HG03039 (cell line): ENCODE results near the gene CCDC74A.
"Not testable (repeated sequence)": the region's sequence is repeated elsewhere in the genome, so short reads cannot be mapped to it uniquely, and the experiment has no call there.

ENCODE experiments used
- ATAC-seq: cut with Tn5 transposase; IDR thresholded peaks from one replicate; pipeline ENCODE4 v1.9.1; 2021; ENCODE audit warnings: mild to moderate bottlenecking, moderate library complexity; ENCODE audit not compliant: unreplicated experiment

Gene CCDC74A

DNA sequence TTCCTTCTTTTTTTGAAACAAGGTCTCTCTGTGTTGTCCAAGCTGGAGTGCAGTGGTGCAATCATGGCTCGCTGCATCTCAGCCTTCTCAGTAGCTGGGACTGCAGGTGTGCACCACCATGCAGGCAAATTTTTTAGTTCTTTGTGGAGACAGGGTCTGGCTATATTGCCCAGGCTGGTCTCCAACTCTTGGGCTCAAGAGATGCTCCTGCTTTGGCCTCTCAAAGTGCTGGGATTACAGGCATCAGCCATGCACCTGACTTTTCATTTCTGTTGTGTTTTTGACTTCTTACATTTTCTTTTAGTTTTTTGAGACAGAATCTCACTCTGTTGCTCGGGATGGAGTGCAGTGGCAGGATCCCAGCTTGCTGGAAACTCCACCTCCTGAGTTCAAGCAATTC is 2.4 kb upstream of the CCDC74A start:
- not testable (repeated sequence) for ATAC-seq

DNA sequence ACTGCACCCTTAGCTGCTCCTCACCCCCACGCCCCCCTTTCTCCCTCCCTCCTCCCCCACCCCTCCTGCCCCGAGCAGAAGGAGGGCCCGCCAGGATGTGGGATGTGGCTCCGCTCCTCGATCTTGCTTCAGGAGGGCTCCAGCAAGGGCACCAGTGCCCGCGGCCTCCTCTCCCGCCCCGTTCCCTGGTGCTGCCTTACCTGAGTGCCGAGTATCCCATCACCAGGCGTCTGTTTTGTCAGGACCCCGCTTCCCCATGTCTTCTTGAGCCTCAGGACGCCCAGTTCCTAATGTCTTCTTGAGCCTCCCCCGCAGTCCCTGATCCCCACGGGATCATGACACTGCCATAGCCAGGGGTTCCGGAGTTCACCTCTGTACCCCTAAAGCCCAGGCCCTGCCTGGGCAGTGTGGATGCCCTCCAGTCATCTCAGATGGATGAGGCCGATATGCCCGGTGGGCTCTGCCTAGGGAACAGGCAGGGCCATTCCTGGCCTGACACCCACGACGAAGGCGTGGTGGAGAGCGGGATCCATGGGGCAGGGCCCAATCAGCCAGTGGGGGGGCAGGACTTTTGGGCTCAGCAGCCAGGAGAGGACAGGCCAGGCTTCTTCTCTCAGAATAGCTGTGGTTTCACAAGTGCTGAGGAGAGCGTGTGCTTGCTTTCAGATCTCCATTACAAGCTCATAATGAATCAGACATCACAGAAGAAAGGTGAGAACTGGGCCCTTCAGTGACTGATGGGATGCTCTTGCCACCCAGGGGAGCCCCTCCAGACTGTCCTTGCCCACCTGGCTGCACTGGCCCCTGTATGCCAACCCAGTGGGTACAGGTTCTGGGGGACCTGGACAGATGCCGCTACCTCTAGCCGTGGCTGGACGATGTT is 1.5 kb downstream of the CCDC74A start:
- ATAC-seq = peak; percentile 53

DNA sequence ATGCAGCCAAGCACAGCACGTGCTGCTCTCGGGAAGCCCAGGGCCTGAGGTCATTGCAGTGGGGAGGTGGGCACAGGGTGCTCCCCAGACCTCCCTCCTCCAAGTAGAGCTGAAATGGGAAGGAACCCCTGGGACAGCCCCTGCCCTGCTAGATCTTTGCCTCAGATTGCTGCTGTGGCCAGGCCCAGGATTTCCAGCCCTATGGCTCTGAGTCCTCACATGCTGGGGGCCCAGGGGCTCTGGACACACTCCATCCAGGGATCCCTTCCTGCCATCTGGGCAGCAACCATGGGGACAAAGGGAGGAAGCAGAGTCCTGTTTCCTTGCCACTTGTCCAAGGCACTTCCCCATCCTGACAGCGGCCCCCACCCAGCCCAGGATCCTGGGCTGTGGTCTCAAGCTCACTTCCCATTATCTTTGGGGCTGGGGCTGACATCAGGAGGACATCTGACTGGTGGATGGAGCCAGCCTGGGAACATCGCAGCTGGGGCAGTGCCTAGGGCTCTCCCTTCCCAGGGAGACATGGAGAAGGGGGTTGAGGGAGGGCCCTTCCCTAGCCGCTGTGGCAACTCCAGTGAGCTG is 2.3 kb downstream of the CCDC74A start:
- ATAC-seq = not testable (repeated sequence)

GRCh38 chr2:131530626-131531344 is 3.1 kb downstream of the CCDC74A start:
- not testable (repeated sequence) for ATAC-seq

DNA sequence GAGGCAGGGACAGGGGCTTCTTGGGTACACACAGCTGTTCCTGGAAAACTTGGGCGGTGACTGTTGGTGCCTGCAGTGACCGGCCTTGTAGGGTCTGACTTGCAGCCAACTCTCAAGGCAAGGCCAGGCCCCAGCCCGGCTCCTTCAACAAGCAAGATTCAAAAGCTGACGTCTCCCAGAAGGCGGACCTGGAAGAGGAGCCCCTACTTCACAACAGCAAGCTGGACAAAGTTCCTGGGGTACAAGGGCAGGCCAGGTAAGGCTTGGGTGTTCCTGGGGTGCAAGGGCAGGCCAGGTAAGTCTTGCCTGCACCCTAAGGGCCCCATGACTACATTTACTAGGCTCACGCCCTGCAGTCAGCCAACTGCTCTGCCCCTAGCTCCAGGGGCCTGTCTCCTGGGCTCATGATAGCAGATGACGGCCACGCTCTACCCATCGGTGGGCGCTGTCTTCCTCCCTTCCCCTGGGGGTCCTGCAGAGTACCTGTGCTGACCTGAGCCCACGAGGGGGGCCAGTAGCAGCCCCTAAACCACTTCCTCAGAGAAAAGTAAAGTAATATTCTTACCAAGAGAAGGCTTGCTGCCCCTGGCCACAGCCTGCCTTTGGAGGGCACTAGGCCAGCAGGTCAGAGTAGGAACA is 4.0 kb downstream of the CCDC74A start:
- not testable (repeated sequence) for ATAC-seq

- ATAC-seq = not testable (repeated sequence)
Measured at GRCh38 chr2:131532723-131533608, 5.3 kb downstream of the CCDC74A start.

DNA sequence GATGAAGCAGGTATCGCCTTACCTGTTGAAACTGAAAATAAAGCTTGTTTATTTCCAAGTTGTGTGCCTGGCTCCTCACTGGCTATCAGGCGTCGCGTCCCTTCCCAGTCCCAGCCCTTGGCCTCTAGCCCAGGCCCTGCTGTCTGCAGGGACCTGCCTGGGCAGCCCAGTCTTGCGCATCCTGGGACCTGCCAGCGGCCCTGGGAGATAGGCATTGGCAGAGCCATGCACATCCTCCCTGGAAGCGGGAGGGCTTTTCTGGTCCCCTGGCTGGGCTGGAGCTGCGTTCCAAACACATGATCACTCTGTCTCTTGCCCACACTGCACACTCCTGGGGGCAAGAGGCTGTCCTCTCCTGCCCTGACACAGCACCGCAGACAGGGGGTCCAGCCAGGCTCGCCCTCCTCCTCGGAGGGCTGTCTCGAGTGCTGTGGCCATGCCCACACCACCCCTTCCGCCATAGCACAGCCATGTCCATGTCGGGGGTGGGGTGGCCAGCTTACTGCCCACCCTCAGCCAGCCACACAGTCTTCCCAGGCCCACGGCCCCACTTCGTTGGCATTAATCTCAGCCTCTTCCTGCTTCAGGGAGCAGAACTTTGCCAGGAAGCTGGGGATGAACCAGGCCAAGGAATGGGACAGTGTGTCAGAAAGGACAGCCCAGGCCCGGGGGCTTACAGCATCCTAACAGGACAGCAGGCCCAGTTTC is 6.1 kb downstream of the CCDC74A start:
- ATAC-seq = not testable (repeated sequence)

DNA sequence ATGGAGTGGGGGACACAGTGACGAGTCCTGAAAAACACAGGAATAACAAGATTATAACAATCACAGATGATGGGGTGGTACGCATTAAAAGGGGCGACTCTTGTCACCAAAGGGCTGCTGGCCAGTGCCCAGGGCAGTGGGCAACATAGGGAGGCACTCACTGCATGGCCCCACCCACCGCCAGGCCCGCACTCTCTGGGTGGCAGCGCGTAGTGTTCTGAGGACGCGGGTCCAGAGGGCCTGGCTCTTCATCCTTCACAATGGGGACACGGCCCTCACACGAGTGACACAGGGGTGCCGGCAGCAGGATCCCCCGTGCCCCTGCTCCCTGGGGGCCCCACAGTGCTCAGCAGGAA is 6.6 kb downstream of the CCDC74A start:
- not testable (repeated sequence) for ATAC-seq

DNA sequence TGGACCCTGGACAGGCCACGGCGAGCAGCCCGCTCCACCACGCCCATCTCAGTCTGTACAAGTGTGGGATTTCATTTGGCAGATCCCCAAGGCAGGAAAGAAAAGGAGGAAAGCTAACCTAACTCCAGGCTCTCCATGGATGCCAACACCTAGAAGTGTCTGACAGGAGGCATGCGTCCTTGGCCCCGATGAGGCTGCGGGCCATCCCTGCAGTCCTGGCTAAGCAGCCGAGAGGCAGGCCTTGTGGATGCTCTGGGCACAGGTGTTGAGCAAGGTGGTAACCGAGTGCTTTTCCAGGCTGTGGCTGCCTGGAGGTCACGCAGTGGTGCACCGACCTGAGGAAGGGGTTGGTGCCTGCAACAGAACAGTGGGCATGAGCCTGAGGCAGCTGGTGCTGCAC is 7.3 kb downstream of the CCDC74A start:
- ATAC-seq = not testable (repeated sequence)

DNA sequence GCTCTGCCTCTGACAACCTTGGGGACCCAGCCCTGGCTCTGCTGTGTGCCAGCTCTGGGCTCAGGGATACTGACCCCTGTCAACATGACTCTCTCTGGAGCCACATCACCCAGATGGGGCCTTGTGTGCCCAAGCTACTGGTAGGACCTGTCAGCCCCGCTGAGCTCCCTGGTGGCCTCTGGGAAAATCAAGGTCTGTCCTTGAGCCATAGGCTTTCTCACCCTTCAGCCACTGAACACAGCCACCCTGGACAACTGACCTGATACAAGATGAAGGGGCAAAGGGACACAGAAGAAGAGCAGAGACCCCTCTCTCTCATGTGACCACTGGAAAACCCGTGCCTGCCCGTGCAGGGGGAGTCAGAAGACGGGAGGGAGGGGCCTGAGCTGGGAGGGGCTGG is 7.8 kb downstream of the CCDC74A start:
- no peak for ATAC-seq

GRCh38 chr2:131535951-131536826 is 8.5 kb downstream of the CCDC74A start:
- not testable (repeated sequence) for ATAC-seq

DNA sequence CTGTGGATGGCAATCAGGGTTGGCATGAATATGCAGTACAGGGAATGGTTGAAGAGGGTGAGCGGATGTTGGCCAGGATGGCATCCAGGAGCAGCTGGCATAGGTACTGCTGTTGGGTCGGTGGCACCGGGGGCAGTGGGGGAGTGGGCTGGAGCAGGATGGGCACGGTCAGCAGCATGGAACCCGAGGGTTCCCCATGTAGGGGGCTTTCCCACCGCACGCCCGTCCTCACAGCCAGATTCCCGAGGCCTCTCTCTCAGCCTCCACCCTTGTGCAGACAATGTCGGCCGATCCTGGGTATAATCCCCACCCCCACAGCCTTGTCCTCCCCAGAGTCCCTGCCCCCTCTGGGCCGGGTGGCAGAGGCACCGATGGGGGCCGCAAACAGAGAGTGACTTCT is 9.2 kb downstream of the CCDC74A start:
- ATAC-seq = not testable (repeated sequence)

GRCh38 chr2:131538856-131539255 is 11.2 kb downstream of the CCDC74A start:
- not testable (repeated sequence) for ATAC-seq

- ATAC-seq = no peak
Measured at GRCh38 chr2:131542438-131543384, 15.0 kb downstream of the CCDC74A start.

DNA sequence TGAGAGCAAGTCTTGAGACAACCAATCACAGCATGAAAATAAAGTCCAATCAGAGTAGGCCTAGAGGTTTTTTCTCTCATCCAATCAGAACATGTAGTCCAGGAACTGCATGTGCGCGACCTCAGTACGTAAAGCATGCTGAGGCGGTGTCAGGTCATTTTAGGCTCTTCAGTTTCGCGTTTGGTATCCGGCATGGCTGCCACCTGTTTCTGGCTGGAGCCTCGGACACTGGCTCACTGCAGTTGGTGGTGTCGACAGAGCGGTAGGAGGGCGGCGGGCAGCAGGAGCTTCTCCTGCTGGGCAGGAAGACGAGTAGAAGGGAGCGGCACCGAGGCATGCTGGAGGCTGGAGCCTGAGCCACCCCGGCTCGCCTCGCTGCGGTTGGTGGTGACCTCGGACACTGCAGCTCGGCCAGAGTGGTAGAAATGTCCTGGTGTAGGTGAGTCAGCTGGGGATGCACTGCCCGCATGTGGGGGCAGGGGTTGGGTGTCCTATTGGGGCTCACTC is 15.8 kb downstream of the CCDC74A start:
- no peak for ATAC-seq

- ATAC-seq = not testable (repeated sequence)
Measured at GRCh38 chr2:131544006-131544812, 16.5 kb downstream of the CCDC74A start.

- ATAC-seq = not testable (repeated sequence)
Measured at GRCh38 chr2:131544813-131545165, 17.1 kb downstream of the CCDC74A start.
